Measurements from ENCODE around the gene AHCYL2.
"Not testable (repeated sequence)": the region's sequence is repeated elsewhere in the genome, so short reads cannot be mapped to it uniquely, and the experiment has no call there.

The AHCYL2 gene

GRCh38 chr7:129458171-129458570, 233.3 kb downstream of the AHCYL2 start:
- peaks cover 73% of the 10 kb centered on the region for H3K36me3 ChIP-seq (ENCODE audit: control insufficient read depth, insufficient read depth, low read length)
- H3K27ac ChIP-seq (ENCODE audit: low read depth, low read length), result no peak overlapping the region
- no peaks in the 10 kb centered on the region for H3K9me3 ChIP-seq (ENCODE audit: control insufficient read depth, insufficient read depth, low read depth, low read length)
- no peak overlapping the region for H3K4me3 ChIP-seq (ENCODE audit: low read depth, low read length)
- H3K9ac ChIP-seq (ENCODE audit: low read length), result no peak overlapping the region
- H3K27me3 ChIP-seq (ENCODE audit: control insufficient read depth, insufficient read depth, low read length), result no peaks in the 10 kb centered on the region
- H3K4me1 ChIP-seq (ENCODE audit: control insufficient read depth, insufficient read depth, low read length), result peaks cover 20% of the 10 kb centered on the region; the same call in 1 of the 2 replicates

- no peak overlapping the region for H3K4me3 ChIP-seq (ENCODE audit: low read depth, low read length)
- no peaks in the 10 kb centered on the region for H3K4me1 ChIP-seq (ENCODE audit: control insufficient read depth, insufficient read depth, low read length)
- H3K9me3 ChIP-seq (ENCODE audit: control insufficient read depth, insufficient read depth, low read depth, low read length), result no peaks in the 10 kb centered on the region
- H3K36me3 ChIP-seq (ENCODE audit: control insufficient read depth, insufficient read depth, low read length), result peaks cover 81% of the 10 kb centered on the region
- no peak overlapping the region for H3K27ac ChIP-seq (ENCODE audit: low read depth, low read length)
- H3K27me3 ChIP-seq (ENCODE audit: control insufficient read depth, insufficient read depth, low read length), result no peaks in the 10 kb centered on the region
- H3K9ac ChIP-seq (ENCODE audit: low read length), result no peak overlapping the region
Measured at GRCh38 chr7:129461809-129462208, 237.0 kb downstream of the AHCYL2 start.

GRCh38 chr7:129462420-129462819, 237.6 kb downstream of the AHCYL2 start:
- Histone ChIP-seq H3K9ac (ENCODE audit: low read length) (no peak overlapping the region), H3K36me3 (ENCODE audit: control insufficient read depth, insufficient read depth, low read length) (peaks cover 78% of the 10 kb centered on the region), H3K9me3 (ENCODE audit: control insufficient read depth, insufficient read depth, low read depth, low read length) (no peaks in the 10 kb centered on the region), H3K27ac (ENCODE audit: low read depth, low read length) (no peak overlapping the region), H3K4me1 (ENCODE audit: control insufficient read depth, insufficient read depth, low read length) (no peaks in the 10 kb centered on the region), H3K27me3 (ENCODE audit: control insufficient read depth, insufficient read depth, low read length) (no peaks in the 10 kb centered on the region), H3K4me3 (ENCODE audit: low read depth, low read length) (no peak overlapping the region)

GRCh38 chr7:129464194-129464593, 239.4 kb downstream of the AHCYL2 start:
- H3K9ac ChIP-seq (ENCODE audit: low read length), result no peak overlapping the region
- no peak overlapping the region for H3K4me3 ChIP-seq (ENCODE audit: low read depth, low read length)
- no peaks in the 10 kb centered on the region for H3K9me3 ChIP-seq (ENCODE audit: control insufficient read depth, insufficient read depth, low read depth, low read length)
- no peak overlapping the region for H3K27ac ChIP-seq (ENCODE audit: low read depth, low read length)
- H3K4me1 ChIP-seq (ENCODE audit: control insufficient read depth, insufficient read depth, low read length), result peaks cover 3% of the 10 kb centered on the region; the same call in 1 of the 2 replicates
- H3K27me3 ChIP-seq (ENCODE audit: control insufficient read depth, insufficient read depth, low read length), result no peaks in the 10 kb centered on the region
- H3K36me3 ChIP-seq (ENCODE audit: control insufficient read depth, insufficient read depth, low read length), result peaks cover 72% of the 10 kb centered on the region

- peaks cover 8% of the 10 kb centered on the region; the same call in 1 of the 2 replicates for H3K4me1 ChIP-seq (ENCODE audit: control insufficient read depth, insufficient read depth, low read length)
- no peaks in the 10 kb centered on the region for H3K27me3 ChIP-seq (ENCODE audit: control insufficient read depth, insufficient read depth, low read length)
- H3K4me3 ChIP-seq (ENCODE audit: low read depth, low read length), result no peak overlapping the region
- H3K9ac ChIP-seq (ENCODE audit: low read length), result no peak overlapping the region
- no peaks in the 10 kb centered on the region for H3K9me3 ChIP-seq (ENCODE audit: control insufficient read depth, insufficient read depth, low read depth, low read length)
- no peak overlapping the region for H3K27ac ChIP-seq (ENCODE audit: low read depth, low read length)
- peaks cover 63% of the 10 kb centered on the region for H3K36me3 ChIP-seq (ENCODE audit: control insufficient read depth, insufficient read depth, low read length)
Measured at GRCh38 chr7:129465080-129465479, 240.2 kb downstream of the AHCYL2 start.

GRCh38 chr7:129466796-129467195, 242.0 kb downstream of the AHCYL2 start:
- Histone ChIP-seq H3K4me3 (ENCODE audit: low read depth, low read length) (no peak overlapping the region), H3K27ac (ENCODE audit: low read depth, low read length) (no peak overlapping the region), H3K4me1 (ENCODE audit: control insufficient read depth, insufficient read depth, low read length) (peaks cover 16% of the 10 kb centered on the region), H3K9me3 (ENCODE audit: control insufficient read depth, insufficient read depth, low read depth, low read length) (no peaks in the 10 kb centered on the region), H3K9ac (ENCODE audit: low read length) (no peak overlapping the region), H3K27me3 (ENCODE audit: control insufficient read depth, insufficient read depth, low read length) (no peaks in the 10 kb centered on the region), H3K36me3 (ENCODE audit: control insufficient read depth, insufficient read depth, low read length) (peaks cover 46% of the 10 kb centered on the region)

GRCh38 chr7:129468087-129468486, 243.3 kb downstream of the AHCYL2 start:
- Histone ChIP-seq H3K9me3 (ENCODE audit: control insufficient read depth, insufficient read depth, low read depth, low read length) (no peaks in the 10 kb centered on the region), H3K36me3 (ENCODE audit: control insufficient read depth, insufficient read depth, low read length) (peaks cover 33% of the 10 kb centered on the region), H3K27me3 (ENCODE audit: control insufficient read depth, insufficient read depth, low read length) (no peaks in the 10 kb centered on the region), H3K4me3 (ENCODE audit: low read depth, low read length) (no peak overlapping the region), H3K9ac (ENCODE audit: low read length) (no peak overlapping the region), H3K4me1 (ENCODE audit: control insufficient read depth, insufficient read depth, low read length) (peaks cover 16% of the 10 kb centered on the region), H3K27ac (ENCODE audit: low read depth, low read length) (no peak overlapping the region)

GRCh38 chr7:129468547-129468946, 243.7 kb downstream of the AHCYL2 start:
- H3K27me3 ChIP-seq (ENCODE audit: control insufficient read depth, insufficient read depth, low read length), result no peaks in the 10 kb centered on the region
- peaks cover 16% of the 10 kb centered on the region for H3K4me1 ChIP-seq (ENCODE audit: control insufficient read depth, insufficient read depth, low read length)
- H3K27ac ChIP-seq (ENCODE audit: low read depth, low read length), result no peak overlapping the region
- H3K36me3 ChIP-seq (ENCODE audit: control insufficient read depth, insufficient read depth, low read length), result peaks cover 31% of the 10 kb centered on the region
- no peaks in the 10 kb centered on the region for H3K9me3 ChIP-seq (ENCODE audit: control insufficient read depth, insufficient read depth, low read depth, low read length)
- H3K9ac ChIP-seq (ENCODE audit: low read length), result no peak overlapping the region
- H3K4me3 ChIP-seq (ENCODE audit: low read depth, low read length), result no peak overlapping the region

- Histone ChIP-seq H3K9me3 (ENCODE audit: control insufficient read depth, insufficient read depth, low read depth, low read length) (no peaks in the 10 kb centered on the region), H3K27ac (ENCODE audit: low read depth, low read length) (no peak overlapping the region), H3K4me3 (ENCODE audit: low read depth, low read length) (no peak overlapping the region), H3K36me3 (ENCODE audit: control insufficient read depth, insufficient read depth, low read length) (peaks cover 22% of the 10 kb centered on the region), H3K4me1 (ENCODE audit: control insufficient read depth, insufficient read depth, low read length) (peaks cover 16% of the 10 kb centered on the region), H3K27me3 (ENCODE audit: control insufficient read depth, insufficient read depth, low read length) (no peaks in the 10 kb centered on the region), H3K9ac (ENCODE audit: low read length) (no peak overlapping the region)
Measured at GRCh38 chr7:129469930-129470329, 245.1 kb downstream of the AHCYL2 start.

GRCh38 chr7:129470411-129470810, 245.6 kb downstream of the AHCYL2 start:
- no peaks in the 10 kb centered on the region for H3K9me3 ChIP-seq (ENCODE audit: control insufficient read depth, insufficient read depth, low read depth, low read length)
- no peak overlapping the region for H3K4me3 ChIP-seq (ENCODE audit: low read depth, low read length)
- H3K4me1 ChIP-seq (ENCODE audit: control insufficient read depth, insufficient read depth, low read length), result peaks cover 16% of the 10 kb centered on the region
- H3K36me3 ChIP-seq (ENCODE audit: control insufficient read depth, insufficient read depth, low read length), result peaks cover 21% of the 10 kb centered on the region
- H3K9ac ChIP-seq (ENCODE audit: low read length), result no peak overlapping the region
- H3K27me3 ChIP-seq (ENCODE audit: control insufficient read depth, insufficient read depth, low read length), result no peaks in the 10 kb centered on the region
- no peak overlapping the region for H3K27ac ChIP-seq (ENCODE audit: low read depth, low read length)

- H3K9me3 ChIP-seq (ENCODE audit: control insufficient read depth, insufficient read depth, low read depth, low read length), result no peaks in the 10 kb centered on the region; the same call in 1 of the 2 replicates
- H3K4me3 ChIP-seq (ENCODE audit: low read depth, low read length), result no peak overlapping the region
- peaks cover 16% of the 10 kb centered on the region for H3K36me3 ChIP-seq (ENCODE audit: control insufficient read depth, insufficient read depth, low read length)
- H3K27me3 ChIP-seq (ENCODE audit: control insufficient read depth, insufficient read depth, low read length), result no peaks in the 10 kb centered on the region
- H3K9ac ChIP-seq (ENCODE audit: low read length), result no peak overlapping the region
- H3K27ac ChIP-seq (ENCODE audit: low read depth, low read length), result no peak overlapping the region
- H3K4me1 ChIP-seq (ENCODE audit: control insufficient read depth, insufficient read depth, low read length), result peaks cover 16% of the 10 kb centered on the region
Measured at GRCh38 chr7:129471402-129471827, 246.6 kb downstream of the AHCYL2 start.

GRCh38 chr7:129475931-129476330, 251.1 kb downstream of the AHCYL2 start:
- H3K27me3 ChIP-seq (ENCODE audit: control insufficient read depth, insufficient read depth, low read length); H3K9ac ChIP-seq (ENCODE audit: low read length); H3K9me3 ChIP-seq (ENCODE audit: control insufficient read depth, insufficient read depth, low read depth, low read length): not testable (repeated sequence)

More at GRCh38 chr7:129475931-129476330, 251.1 kb downstream of the AHCYL2 start:
- not testable (repeated sequence) for H3K4me3 ChIP-seq (ENCODE audit: low read depth, low read length); H3K27ac ChIP-seq (ENCODE audit: low read depth, low read length); H3K4me1 ChIP-seq (ENCODE audit: control insufficient read depth, insufficient read depth, low read length)
- peaks cover 17% of the 10 kb centered on the region for H3K36me3 ChIP-seq (ENCODE audit: control insufficient read depth, insufficient read depth, low read length)

Data from HUES6 (cell line).